ENCODE data around the gene M1AP. TPM values are rescaled to one million over a fixed set of nuclear protein-coding genes. Genes with fewer than 3 reads are reported as not detected.

The M1AP gene
- total RNA-seq, 1 donor from 2014 or later = 0.81 TPM

DNA sequence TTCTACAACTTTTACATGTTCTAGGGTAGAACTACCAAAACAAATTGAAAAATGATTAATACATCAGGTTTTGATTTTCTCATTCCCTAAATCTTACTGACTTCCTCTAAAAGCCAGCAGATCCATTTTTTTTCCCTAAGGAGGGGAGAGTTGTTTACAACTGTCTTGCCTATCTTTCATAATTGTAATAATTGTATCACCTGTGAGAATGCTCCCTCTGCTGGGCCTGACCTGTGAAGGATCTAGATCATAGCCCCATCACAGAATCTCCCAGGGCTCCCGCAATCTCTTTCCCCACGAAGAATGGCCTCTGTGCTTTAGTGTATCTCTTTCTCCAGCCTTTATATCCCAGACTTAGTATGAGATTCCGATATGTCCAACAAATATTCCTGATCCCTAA is 103.5 kb downstream of the M1AP start:
- DNase-seq = no peak
- Mint-ChIP-seq H3K27me3 (ENCODE audit: unreplicated experiment) (peaks cover 11% of the 10 kb centered on the region), H3K4me3 (ENCODE audit: unreplicated experiment) (no peak overlapping the region), H3K27ac (ENCODE audit: unreplicated experiment) (no peak overlapping the region), H3K36me3 (ENCODE audit: unreplicated experiment) (peaks cover 6% of the 10 kb centered on the region), H3K9me3 (ENCODE audit: unreplicated experiment) (peaks cover 12% of the 10 kb centered on the region), H3K4me1 (ENCODE audit: low read depth, unreplicated experiment) (peaks cover 16% of the 10 kb centered on the region)
- TF ChIP-seq, protein P1, sequence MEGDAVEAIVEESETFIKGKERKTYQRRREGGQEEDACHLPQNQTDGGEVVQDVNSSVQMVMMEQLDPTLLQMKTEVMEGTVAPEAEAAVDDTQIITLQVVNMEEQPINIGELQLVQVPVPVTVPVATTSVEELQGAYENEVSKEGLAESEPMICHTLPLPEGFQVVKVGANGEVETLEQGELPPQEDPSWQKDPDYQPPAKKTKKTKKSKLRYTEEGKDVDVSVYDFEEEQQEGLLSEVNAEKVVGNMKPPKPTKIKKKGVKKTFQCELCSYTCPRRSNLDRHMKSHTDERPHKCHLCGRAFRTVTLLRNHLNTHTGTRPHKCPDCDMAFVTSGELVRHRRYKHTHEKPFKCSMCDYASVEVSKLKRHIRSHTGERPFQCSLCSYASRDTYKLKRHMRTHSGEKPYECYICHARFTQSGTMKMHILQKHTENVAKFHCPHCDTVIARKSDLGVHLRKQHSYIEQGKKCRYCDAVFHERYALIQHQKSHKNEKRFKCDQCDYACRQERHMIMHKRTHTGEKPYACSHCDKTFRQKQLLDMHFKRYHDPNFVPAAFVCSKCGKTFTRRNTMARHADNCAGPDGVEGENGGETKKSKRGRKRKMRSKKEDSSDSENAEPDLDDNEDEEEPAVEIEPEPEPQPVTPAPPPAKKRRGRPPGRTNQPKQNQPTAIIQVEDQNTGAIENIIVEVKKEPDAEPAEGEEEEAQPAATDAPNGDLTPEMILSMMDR (IDR thresholded peaks at IDR 0.05; ENCODE audit: partially characterized antibody, unreplicated experiment) = no peak

DNA sequence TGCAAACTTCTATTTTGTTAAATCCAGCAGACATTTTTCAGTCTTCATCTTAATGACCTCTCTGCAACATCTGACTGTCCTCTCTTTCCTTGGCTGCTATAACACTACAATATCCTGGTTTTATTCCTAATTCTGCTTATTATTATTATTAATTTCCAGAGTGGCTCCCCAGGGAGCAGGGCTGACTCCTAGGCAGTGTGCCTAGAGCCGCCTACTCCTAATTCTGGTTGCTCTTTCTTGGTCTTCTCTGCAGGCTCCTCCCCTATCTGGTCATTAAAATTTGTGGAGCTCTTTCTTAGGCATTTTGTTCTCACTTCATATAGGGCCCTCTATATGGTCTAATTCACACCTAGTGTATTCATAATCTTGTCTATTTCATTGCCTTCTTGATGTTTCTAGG is 105.2 kb downstream of the M1AP start:
- Mint-ChIP-seq H3K4me3 (ENCODE audit: unreplicated experiment) (no peak overlapping the region), H3K4me1 (ENCODE audit: low read depth, unreplicated experiment) (peaks cover 8% of the 10 kb centered on the region), H3K27ac (ENCODE audit: unreplicated experiment) (no peak overlapping the region), H3K9me3 (ENCODE audit: unreplicated experiment) (peaks cover 7% of the 10 kb centered on the region), H3K27me3 (ENCODE audit: unreplicated experiment) (peaks cover 4% of the 10 kb centered on the region), H3K36me3 (ENCODE audit: unreplicated experiment) (peaks cover 11% of the 10 kb centered on the region)
- TF ChIP-seq, protein P1 (IDR thresholded peaks at IDR 0.05; ENCODE audit: partially characterized antibody, unreplicated experiment) = no peak
- no peak for DNase-seq

DNA sequence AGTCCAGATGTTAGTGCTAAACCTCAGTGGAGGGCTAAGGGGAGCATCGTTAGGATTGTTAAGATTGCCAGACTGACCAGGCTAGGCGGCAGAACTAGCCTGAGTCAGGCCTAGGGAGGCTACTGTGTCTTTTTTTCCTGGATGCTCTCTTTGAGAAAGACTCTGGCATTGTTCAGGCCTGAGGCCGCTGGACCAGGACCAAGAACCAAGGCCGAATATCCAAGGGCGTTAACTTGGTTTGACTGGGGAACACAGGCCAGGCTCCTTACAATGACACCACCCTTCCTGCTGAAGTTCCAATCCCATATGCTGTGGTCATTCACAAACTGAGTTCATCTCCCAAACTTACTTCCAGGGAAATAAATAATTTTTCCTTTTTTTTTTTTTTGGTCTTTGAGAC is 107.8 kb downstream of the M1AP start:
- Mint-ChIP-seq H3K36me3 (ENCODE audit: unreplicated experiment) (peaks cover 11% of the 10 kb centered on the region), H3K27ac (ENCODE audit: unreplicated experiment) (no peak overlapping the region), H3K27me3 (ENCODE audit: unreplicated experiment) (peaks cover 3% of the 10 kb centered on the region), H3K4me3 (ENCODE audit: unreplicated experiment) (no peak overlapping the region), H3K9me3 (ENCODE audit: unreplicated experiment) (peaks cover 5% of the 10 kb centered on the region), H3K4me1 (ENCODE audit: low read depth, unreplicated experiment) (no peaks in the 10 kb centered on the region)
- DNase-seq = no peak
- TF ChIP-seq, protein P1 (IDR thresholded peaks at IDR 0.05; ENCODE audit: partially characterized antibody, unreplicated experiment) = no peak

DNA sequence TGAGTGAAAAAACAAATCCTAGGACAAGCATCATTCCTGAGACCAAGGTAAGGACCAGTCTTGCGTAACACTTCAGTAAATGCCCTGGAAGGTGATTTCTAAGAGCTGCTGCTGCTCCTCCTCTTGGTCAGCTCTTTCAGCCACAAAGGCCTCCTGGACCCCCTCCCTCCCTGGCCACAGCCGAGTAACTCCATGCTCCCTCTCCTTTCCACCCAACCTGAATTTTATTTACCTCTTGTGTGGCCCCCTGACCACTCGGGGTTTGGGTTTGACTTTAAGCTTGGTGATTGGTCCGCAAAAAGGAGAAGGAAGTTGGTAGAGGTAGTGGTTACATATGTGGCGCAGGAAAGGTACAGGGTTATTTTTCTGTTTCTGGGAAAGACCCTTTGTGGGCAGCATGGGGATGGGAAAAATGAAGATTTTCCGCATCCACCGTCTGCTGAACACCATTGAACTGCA is 109.2 kb downstream of the M1AP start:
- Mint-ChIP-seq H3K27me3 (ENCODE audit: unreplicated experiment) (peaks cover 2% of the 10 kb centered on the region), H3K36me3 (ENCODE audit: unreplicated experiment) (peaks cover 11% of the 10 kb centered on the region), H3K9me3 (ENCODE audit: unreplicated experiment) (peaks cover 6% of the 10 kb centered on the region), H3K4me1 (ENCODE audit: low read depth, unreplicated experiment) (no peaks in the 10 kb centered on the region), H3K4me3 (ENCODE audit: unreplicated experiment) (no peak overlapping the region), H3K27ac (ENCODE audit: unreplicated experiment) (no peak overlapping the region)
- DNase-seq = no peak
- TF ChIP-seq, protein P1 (IDR thresholded peaks at IDR 0.05; ENCODE audit: partially characterized antibody, unreplicated experiment) = no peak

DNA sequence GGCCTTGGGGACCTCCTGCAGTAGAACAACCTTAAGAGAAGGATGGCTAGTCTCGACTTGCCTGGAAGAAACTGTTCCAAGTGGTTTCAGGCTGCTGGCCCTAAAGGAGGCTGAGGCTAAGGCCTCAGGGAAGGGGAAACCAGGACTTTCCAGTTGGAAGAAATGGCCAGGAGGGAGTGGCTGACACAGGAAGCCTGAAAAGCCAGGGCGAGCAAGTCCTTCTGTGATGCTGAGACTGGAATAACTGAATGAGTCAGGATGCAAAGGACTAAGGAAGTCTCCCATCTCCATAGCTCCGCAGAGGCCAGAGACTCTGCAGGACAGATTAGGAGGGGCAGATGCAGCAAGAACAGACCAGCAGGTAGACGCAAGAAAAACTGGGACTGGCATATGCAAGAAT is 111.0 kb downstream of the M1AP start:
- TF ChIP-seq, protein P1 (IDR thresholded peaks at IDR 0.05; ENCODE audit: partially characterized antibody, unreplicated experiment) = no peak
- Mint-ChIP-seq H3K27ac (ENCODE audit: unreplicated experiment) (no peak overlapping the region), H3K4me1 (ENCODE audit: low read depth, unreplicated experiment) (peaks cover 7% of the 10 kb centered on the region), H3K9me3 (ENCODE audit: unreplicated experiment) (peaks cover 8% of the 10 kb centered on the region), H3K36me3 (ENCODE audit: unreplicated experiment) (peaks cover 5% of the 10 kb centered on the region), H3K27me3 (ENCODE audit: unreplicated experiment) (peaks cover 7% of the 10 kb centered on the region), H3K4me3 (ENCODE audit: unreplicated experiment) (no peak overlapping the region)
- no peak for DNase-seq
